Measurements from ENCODE around the gene PLXNA4. TPM values are rescaled to one million over a fixed set of nuclear protein-coding genes. Genes with fewer than 3 reads are reported as not detected.

The PLXNA4 gene
- total and polyA plus RNA-seq, 3 donors from 2014 or later: 3.4 to 5.5 (median 3.8) TPM

DNA sequence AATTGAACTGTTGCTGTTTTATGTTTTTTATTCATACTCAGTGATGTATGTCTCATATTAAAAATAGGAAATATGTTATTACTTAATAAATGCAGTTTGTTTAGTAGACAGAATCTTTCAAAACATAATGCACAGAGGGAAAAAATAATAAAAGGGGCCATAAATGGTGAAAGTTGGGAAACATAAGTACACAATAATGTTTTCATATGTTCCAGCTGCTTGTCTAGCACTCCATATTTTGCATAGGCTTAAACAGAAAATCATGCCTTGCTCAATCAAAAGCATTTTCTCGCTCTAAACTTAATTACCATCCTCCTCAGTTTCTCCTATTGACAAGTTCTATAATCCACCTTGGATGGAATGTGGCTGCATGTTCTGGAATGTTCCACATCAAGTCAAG is 333.2 kb downstream of the PLXNA4 start:
- Histone ChIP-seq H3K4me3 (no peak overlapping the region), H3K4me1 (no peaks in the 10 kb centered on the region), H3K36me3 (ENCODE audit: low read depth, missing control alignments) (no peaks in the 10 kb centered on the region), H3K27me3 (no peaks in the 10 kb centered on the region), H3K27ac (no peak overlapping the region), H3K9me3 (no peaks in the 10 kb centered on the region)
- no peak for TF ChIP-seq POLR2A (IDR thresholded peaks at IDR 0.05)
- TF ChIP-seq, protein P1, sequence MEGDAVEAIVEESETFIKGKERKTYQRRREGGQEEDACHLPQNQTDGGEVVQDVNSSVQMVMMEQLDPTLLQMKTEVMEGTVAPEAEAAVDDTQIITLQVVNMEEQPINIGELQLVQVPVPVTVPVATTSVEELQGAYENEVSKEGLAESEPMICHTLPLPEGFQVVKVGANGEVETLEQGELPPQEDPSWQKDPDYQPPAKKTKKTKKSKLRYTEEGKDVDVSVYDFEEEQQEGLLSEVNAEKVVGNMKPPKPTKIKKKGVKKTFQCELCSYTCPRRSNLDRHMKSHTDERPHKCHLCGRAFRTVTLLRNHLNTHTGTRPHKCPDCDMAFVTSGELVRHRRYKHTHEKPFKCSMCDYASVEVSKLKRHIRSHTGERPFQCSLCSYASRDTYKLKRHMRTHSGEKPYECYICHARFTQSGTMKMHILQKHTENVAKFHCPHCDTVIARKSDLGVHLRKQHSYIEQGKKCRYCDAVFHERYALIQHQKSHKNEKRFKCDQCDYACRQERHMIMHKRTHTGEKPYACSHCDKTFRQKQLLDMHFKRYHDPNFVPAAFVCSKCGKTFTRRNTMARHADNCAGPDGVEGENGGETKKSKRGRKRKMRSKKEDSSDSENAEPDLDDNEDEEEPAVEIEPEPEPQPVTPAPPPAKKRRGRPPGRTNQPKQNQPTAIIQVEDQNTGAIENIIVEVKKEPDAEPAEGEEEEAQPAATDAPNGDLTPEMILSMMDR (IDR thresholded peaks at IDR 0.05): no peak
- DNase-seq: no peak
- 91 to 93% methylated on average over 1 of the region's 1 CpG for WGBS, 2 donors
- intact Hi-C loops (cut with DNase I; ENCODE audit: low total_unique reads): no loop called here

- H3K9me3 ChIP-seq: no peaks in the 10 kb centered on the region
- TF ChIP-seq, protein P1 (IDR thresholded peaks at IDR 0.05): no peak
- no peak for TF ChIP-seq POLR2A (IDR thresholded peaks at IDR 0.05)
- H3K27ac ChIP-seq: no peak overlapping the region
- H3K4me1 ChIP-seq: no peaks in the 10 kb centered on the region
- no peak for DNase-seq
- 48 to 57% methylated on average over 5 of the region's 5 CpGs for WGBS, 2 donors
- H3K27me3 ChIP-seq: no peaks in the 10 kb centered on the region
- no peaks in the 10 kb centered on the region for H3K36me3 ChIP-seq (ENCODE audit: low read depth, missing control alignments)
- intact Hi-C loops (cut with DNase I; ENCODE audit: low total_unique reads): no loop called here
- no peak overlapping the region for H3K4me3 ChIP-seq
These were observed 334.0 kb downstream of the PLXNA4 start for GRCh38 chr7:132242192-132242812.

GRCh38 chr7:132240821-132241422 is 335.3 kb downstream of the PLXNA4 start:
- WGBS, 2 donors: 61 to 67% methylated on average over 6 of the region's 6 CpGs
- intact Hi-C loops (cut with DNase I; ENCODE audit: low total_unique reads): no loop called here
- H3K36me3 ChIP-seq (ENCODE audit: low read depth, missing control alignments): no peaks in the 10 kb centered on the region
- no peak for DNase-seq
- no peaks in the 10 kb centered on the region for H3K9me3 ChIP-seq
- TF ChIP-seq, protein P1 (IDR thresholded peaks at IDR 0.05): no peak
- TF ChIP-seq POLR2A (IDR thresholded peaks at IDR 0.05): no peak
- H3K4me3 ChIP-seq: no peak overlapping the region
- no peak overlapping the region for H3K27ac ChIP-seq
- H3K27me3 ChIP-seq: no peaks in the 10 kb centered on the region
- H3K4me1 ChIP-seq: no peaks in the 10 kb centered on the region

DNA sequence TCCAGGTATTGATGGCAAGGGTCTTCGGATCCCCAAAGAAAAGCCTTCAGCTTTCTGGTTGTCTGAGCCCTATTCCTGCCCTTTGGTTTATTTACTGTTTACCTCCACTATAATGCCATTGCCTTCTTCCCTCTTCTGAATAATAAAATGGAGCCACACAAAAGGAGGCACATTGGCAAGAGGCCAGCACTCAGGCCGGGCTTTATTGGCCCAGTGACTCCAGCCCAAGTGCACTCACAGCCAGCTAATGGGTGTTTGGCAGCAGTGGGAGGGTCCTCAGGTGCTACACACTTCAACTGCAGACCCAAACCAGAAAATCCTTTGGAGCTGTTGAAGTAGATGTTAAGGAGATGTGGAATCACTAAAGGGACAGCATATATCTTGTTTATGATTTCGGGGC is 336.0 kb downstream of the PLXNA4 start:
- TF ChIP-seq, protein P1 (IDR thresholded peaks at IDR 0.05): no peak
- no peak for TF ChIP-seq POLR2A (IDR thresholded peaks at IDR 0.05)
- intact Hi-C loops (cut with DNase I; ENCODE audit: low total_unique reads): no loop called here
- no peak overlapping the region for H3K27ac ChIP-seq
- no peak for DNase-seq
- H3K4me1 ChIP-seq: no peaks in the 10 kb centered on the region
- H3K36me3 ChIP-seq (ENCODE audit: low read depth, missing control alignments): no peaks in the 10 kb centered on the region
- WGBS, 2 donors: 77 to 86% methylated on average over 3 of the region's 3 CpGs
- no peak overlapping the region for H3K4me3 ChIP-seq
- no peaks in the 10 kb centered on the region for H3K27me3 ChIP-seq
- no peaks in the 10 kb centered on the region for H3K9me3 ChIP-seq
